ENCODE data around the gene NRXN2.

GRCh38 chr11:64715110-64715509 is 7.9 kb downstream of the NRXN2 start:
- TF ChIP-seq EZH2phosphoT487 (IDR thresholded peaks at IDR 0.05; ENCODE audit: low read length), result no peak
- TF ChIP-seq CTCF (IDR thresholded peaks at IDR 0.05; ENCODE audit: low read length), result no peak

All from MM.1S (cell line).